Measurements from ENCODE around the gene SETSIP. TPM values are rescaled to one million over a fixed set of nuclear protein-coding genes. Genes with fewer than 3 reads are reported as not detected.

SETSIP gene
- total and polyA plus RNA-seq, 2 of the 8 experiments (the other 6 are each of a cell fraction or from before 2014, with no cell fraction given): 0.14 TPM; not detected in 1

- no peak overlapping the region for H2BK5ac ChIP-seq (ENCODE audit: low read depth, low read length)
- no peak overlapping the region for H3K56ac ChIP-seq (replicated peaks; ENCODE audit: insufficient read length, low read depth, low read length)
- no peaks in the 10 kb centered on the region; the same call in 1 of the 2 replicates for H3K79me1 ChIP-seq (ENCODE audit: low read depth, low read length)
- no peak overlapping the region for H3K14ac ChIP-seq (ENCODE audit: insufficient read length)
- H2AFZ ChIP-seq (ENCODE audit: low read length): no peak overlapping the region
- H2AK5ac ChIP-seq (ENCODE audit: low read depth, low read length): no peak overlapping the region
- H3K79me2 ChIP-seq (ENCODE audit: control insufficient read depth in 1 of 2, insufficient read depth in 2 of 2, low read length in 2 of 2): no peaks in the 10 kb centered on the region
- no peak overlapping the region for H3K23ac ChIP-seq (ENCODE audit: insufficient read length)
- H4K5ac ChIP-seq (ENCODE audit: insufficient read length, low read depth, low read length): no peak overlapping the region
- no peak overlapping the region for H2BK20ac ChIP-seq (ENCODE audit: low read length)
- POLR2A ChIA-PET (ENCODE audit: partially characterized antibody): no interaction called here
- H3K4ac ChIP-seq (replicated peaks; ENCODE audit: insufficient read length, low read depth, low read length): no peak overlapping the region
- WGBS, 2 experiments (ENCODE audit: extremely low coverage in 1 of 2, insufficient coverage in 1 of 2, insufficient read length in 1 of 2, insufficient replicate concordance in 2 of 2, low coverage in 1 of 2, low lambda C conversion rate in 2 of 2, missing lambda C conversion rate in 1 of 2): 88% methylated on average over 2 of the region's 2 CpGs; no CpG with 5 or more reads in 1 of the 2 experiments
- H3K23me2 ChIP-seq (ENCODE audit: low read depth, low read length): no peaks in the 10 kb centered on the region
- H2BK15ac ChIP-seq (ENCODE audit: low read length): no peak overlapping the region
- TF ChIP-seq BCL11A (IDR thresholded peaks at IDR 0.05; ENCODE audit: low read depth in 2 of 2, low read length in 2 of 2): no peak
- no peak for TF ChIP-seq NRF1 (IDR thresholded peaks at IDR 0.05; ENCODE audit: low read depth, low read length)
- no peak for TF ChIP-seq KDM1A (IDR thresholded peaks at IDR 0.05; ENCODE audit: borderline replicate concordance, low read length)
- no peak for TF ChIP-seq POLR2A (IDR thresholded peaks at IDR 0.05; ENCODE audit: control extremely low read depth in 1 of 2, low read depth in 2 of 2, low read length in 2 of 2)
- H3K4me2 ChIP-seq (ENCODE audit: insufficient read depth in 1 of 2, low read depth in 2 of 2, low read length in 2 of 2): no peak overlapping the region
- H2BK12ac ChIP-seq (ENCODE audit: low read depth, low read length): no peak overlapping the region
- H4K8ac ChIP-seq (ENCODE audit: extremely low read depth, insufficient read depth, low read length): no peak overlapping the region
- H3K27ac ChIP-seq (ENCODE audit: low read depth, low read length): no peak overlapping the region
- no peak overlapping the region for H3K18ac ChIP-seq (ENCODE audit: extremely low read depth, low read length)
- H3K9me3 ChIP-seq (ENCODE audit: insufficient read depth in 2 of 2, low read depth in 1 of 2, low read length in 1 of 2): no peaks in the 10 kb centered on the region
- H4K20me1 ChIP-seq (replicated peaks in 1 of 2; ENCODE audit: control insufficient read depth in 1 of 2, insufficient read depth in 2 of 2, low read length in 2 of 2): no peaks in the 10 kb centered on the region
- no peak for DNase-seq (ENCODE audit: low read depth in 1 of 2, low spot score in 2 of 2)
- no peaks in the 10 kb centered on the region for H3K27me3 ChIP-seq (replicated peaks in 1 of 4; ENCODE audit: control insufficient read depth in 3 of 4, extremely low read depth in 1 of 4, insufficient read depth in 3 of 4, low read length in 3 of 4)
- H3K4me1 ChIP-seq (replicated peaks in 1 of 4; ENCODE audit: control insufficient read depth in 3 of 4, insufficient read depth in 4 of 4, low read length in 3 of 4): no peaks in the 10 kb centered on the region
- CTCF ChIA-PET (ENCODE audit: partially characterized antibody): no interaction called here
- H3K36me3 ChIP-seq (ENCODE audit: control insufficient read depth in 2 of 4, insufficient read depth in 4 of 4, low read length in 3 of 4): no peaks in the 10 kb centered on the region
- FAIRE-seq: no peak
- H4K91ac ChIP-seq (replicated peaks; ENCODE audit: insufficient read length, low read length): no peak overlapping the region
- no peak overlapping the region for H3K4me3 ChIP-seq (ENCODE audit: extremely low read depth in 1 of 4, insufficient read depth in 2 of 4, low read depth in 3 of 4, low read length in 4 of 4)
- no peak overlapping the region for H2BK120ac ChIP-seq (replicated peaks; ENCODE audit: low read depth, low read length)
- no peak overlapping the region for H3K9ac ChIP-seq (replicated peaks in 1 of 4; ENCODE audit: extremely low read depth in 1 of 4, low read depth in 3 of 4, low read length in 3 of 4)
Observed at GRCh38 chr1:92094090-92094489, 18.9 kb upstream of the SETSIP start.

All from H1 (cell line).